WTC11 (cell line): ENCODE measurements around the gene B3GNT7. TPM values are rescaled to one million over a fixed set of nuclear protein-coding genes. Genes with fewer than 3 reads are reported as not detected.

Source experiments
- ATAC-seq: fragments of 200-7000 bp; cut with Tn5 transposase; 2 replicates; pipeline ENCODE4 v1.10.0; 2021; ENCODE audit warnings: mild to moderate bottlenecking, moderate library complexity
- CTCF ChIA-PET: fragments of 300-600 bp; sonication (Branson Sonifier 250); formaldehyde crosslinking; loops from one replicate; lab custom pipeline; 2021; ENCODE audit warnings: antibody characterized with exemption; lab: Charles Lee
- POLR2A ChIA-PET: fragments of 350-600 bp; sonication (Branson Sonifier 250); formaldehyde crosslinking; loops from one replicate; lab custom pipeline; 2021; ENCODE audit warnings: antibody characterized with exemption; lab: Charles Lee
- DNase-seq: peaks from one replicate; pipeline ENCODE4 v3.0.0; 2021; ENCODE audit warnings: low spot score
- H3K27ac Mint-ChIP-seq: 2 replicates; pipeline ENCODE4 v1.8.0; 2021; ENCODE audit warnings: mixed read lengths
- H3K27me3 Mint-ChIP-seq: 2 replicates; pipeline ENCODE4 v1.8.0; 2021; ENCODE audit warnings: low read depth, mild to moderate bottlenecking, moderate library complexity, mixed read lengths
- H3K36me3 Mint-ChIP-seq: 2 replicates; pipeline ENCODE4 v1.8.0; 2021; ENCODE audit warnings: mixed read lengths
- H3K4me1 Mint-ChIP-seq: 2 replicates; pipeline ENCODE4 v1.8.0; 2022; ENCODE audit warnings: mixed read lengths
- H3K4me3 Mint-ChIP-seq: 2 replicates; pipeline ENCODE4 v1.8.0; 2021; ENCODE audit warnings: mild to moderate bottlenecking, moderate library complexity, mixed read lengths
- H3K9me3 Mint-ChIP-seq: 2 replicates; pipeline ENCODE4 v1.8.0; 2021; ENCODE audit warnings: mixed read lengths
- AFF4 ChIP-seq: sonication (generic); formaldehyde crosslinking; IDR thresholded peaks from 2 replicates; pipeline ENCODE4 v1.8.1; 2023; ENCODE audit warnings: mild to moderate bottlenecking, missing genetic modification reagents, borderline replicate concordance
- CBFB ChIP-seq: sonication (generic); formaldehyde crosslinking; IDR thresholded peaks from 2 replicates; pipeline ENCODE4 v1.8.1; 2022; ENCODE audit warnings: mild to moderate bottlenecking, low read depth, missing genetic modification reagents
- CTCF ChIP-seq: fragments of 200-600 bp; IDR thresholded peaks from 2 replicates; pipeline ENCODE4 v1.8.0; 2022; ENCODE audit warnings: antibody characterized with exemption
- ETV6 ChIP-seq: sonication (generic); formaldehyde crosslinking; IDR thresholded peaks from 2 replicates; pipeline ENCODE4 v1.8.1; 2022; ENCODE audit warnings: mild to moderate bottlenecking, missing genetic modification reagents
- FOXP1 ChIP-seq: sonication (generic); formaldehyde crosslinking; IDR thresholded peaks from 2 replicates; pipeline ENCODE4 v1.8.0; 2022; ENCODE audit warnings: missing genetic modification reagents, mild to moderate bottlenecking, moderate library complexity, borderline replicate concordance
- FOXP4 ChIP-seq: sonication (generic); formaldehyde crosslinking; IDR thresholded peaks from 2 replicates; pipeline ENCODE4 v1.8.0; 2022; ENCODE audit warnings: mild to moderate bottlenecking, missing genetic modification reagents
- GRHL2 ChIP-seq: fragments of 250-450 bp; sonication (Bioruptor Pico); IDR thresholded peaks from 2 replicates; pipeline ENCODE4 v1.8.0; 2022; ENCODE audit warnings: mild to moderate bottlenecking, moderate library complexity; ENCODE audit not compliant: insufficient replicate concordance, severe bottlenecking
- IRF2 ChIP-seq: sonication (generic); formaldehyde crosslinking; IDR thresholded peaks from 2 replicates; pipeline ENCODE4 v1.8.0; 2022; ENCODE audit warnings: low read depth, missing genetic modification reagents, borderline replicate concordance
- JAZF1 ChIP-seq: fragments of 250-450 bp; sonication (Bioruptor Pico); IDR thresholded peaks from 2 replicates; pipeline ENCODE4 v1.9.0; 2021; ENCODE audit warnings: moderate library complexity, mild to moderate bottlenecking, inconsistent platforms
- SP1 ChIP-seq: sonication (generic); formaldehyde crosslinking; conservative IDR thresholded peaks from 2 replicates; pipeline ENCODE4 v1.8.1; 2022; ENCODE audit warnings: missing genetic modification reagents
- STAT6 ChIP-seq: sonication (generic); formaldehyde crosslinking; conservative IDR thresholded peaks from 2 replicates; pipeline ENCODE4 v1.8.1; 2023; ENCODE audit warnings: mild to moderate bottlenecking, low read depth, missing genetic modification reagents, moderate library complexity
- ZBTB43 ChIP-seq: sonication (generic); formaldehyde crosslinking; IDR thresholded peaks from 2 replicates; pipeline ENCODE4 v1.8.1; 2023; ENCODE audit warnings: mild to moderate bottlenecking, missing genetic modification reagents
- ZNF138 ChIP-seq: sonication (generic); formaldehyde crosslinking; conservative IDR thresholded peaks from 2 replicates; pipeline ENCODE4 v1.8.1; 2022; ENCODE audit warnings: mild to moderate bottlenecking, moderate library complexity, missing genetic modification reagents
- ZNF281 ChIP-seq: sonication (generic); formaldehyde crosslinking; IDR thresholded peaks from 2 replicates; pipeline ENCODE4 v1.8.0; 2023; ENCODE audit warnings: mild to moderate bottlenecking, missing genetic modification reagents
- ZNF423 ChIP-seq: fragments of 250-450 bp; sonication (Bioruptor Pico); IDR thresholded peaks from 2 replicates; pipeline ENCODE4 v2.1.2; 2022; ENCODE audit warnings: mild to moderate bottlenecking, moderate library complexity
- ZNF512 ChIP-seq: sonication (generic); formaldehyde crosslinking; IDR thresholded peaks from 2 replicates; pipeline ENCODE4 v1.8.1; 2022; ENCODE audit warnings: missing genetic modification reagents, borderline replicate concordance
- total RNA-seq: library from RNA; stranded (reverse); gene quantifications from 3 replicates; pipeline ENCODE4 v1.2.3, GENCODE V29; 2021
- TF ChIP-seq, protein P1 (sequence below): sonication (generic); formaldehyde crosslinking; conservative IDR thresholded peaks from 2 replicates; pipeline ENCODE4 v1.8.1; 2022; ENCODE audit warnings: mild to moderate bottlenecking, missing genetic modification reagents

Gene B3GNT7
- total RNA-seq, 1 experiment from 2014 or later, result 151 TPM

- peak overlapping the region; percentile 99 for H3K27ac Mint-ChIP-seq
- CTCF ChIA-PET, result interaction anchor here (0.5 to 5.8 kb wide), 36 partner anchors 8 to 308 kb away, joined by 3 to 58 read pairs (median 4); no protein-coding TSS in a partner anchor
- TF ChIP-seq, protein P1, sequence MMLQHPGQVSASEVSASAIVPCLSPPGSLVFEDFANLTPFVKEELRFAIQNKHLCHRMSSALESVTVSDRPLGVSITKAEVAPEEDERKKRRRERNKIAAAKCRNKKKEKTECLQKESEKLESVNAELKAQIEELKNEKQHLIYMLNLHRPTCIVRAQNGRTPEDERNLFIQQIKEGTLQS (CRISPR knock-in tag), result 0 out of 2 replicates have a peak, but pooled peaks have one; percentile 27
- TF ChIP-seq CBFB (CRISPR knock-in tag) (peak; percentile 84; the same call in 1 of the 2 replicates), FOXP1 (CRISPR knock-in tag) (peak; percentile 95), ZNF281 (CRISPR knock-in tag) (peak; percentile 66; the same call in 1 of the 2 replicates), ETV6 (peak; percentile 84; the same call in 1 of the 2 replicates), ZNF512 (CRISPR knock-in tag) (0 out of 2 replicates have a peak, but pooled peaks have one; percentile 34), IRF2 (CRISPR knock-in tag) (0 out of 2 replicates have a peak, but pooled peaks have one; percentile 38), SP1 (peak; percentile 74), ZBTB43 (CRISPR knock-in tag) (peak; percentile 91), CTCF (peak; percentile 76), ZNF423 (peak; percentile 75; the same call in 1 of the 2 replicates), ZNF138 (CRISPR knock-in tag) (0 out of 2 replicates have a peak, but pooled peaks have one; percentile 50), JAZF1 (CRISPR knock-in tag) (no peak), AFF4 (peak; percentile 76; the same call in 1 of the 2 replicates), STAT6 (peak; percentile 77; the same call in 1 of the 2 replicates), GRHL2 (no peak), FOXP4 (CRISPR knock-in tag) (peak; percentile 49; the same call in 1 of the 2 replicates)
Measured at GRCh38 chr2:231411831-231412617, 16.5 kb downstream of the B3GNT7 start.

More at GRCh38 chr2:231411831-231412617, 16.5 kb downstream of the B3GNT7 start:
- H3K4me3 Mint-ChIP-seq, result peak overlapping the region; percentile 69
- POLR2A ChIA-PET, result interaction anchor here (0.6 to 3.4 kb wide), 5 partner anchors 12 to 53 kb away, joined by 3 to 15 read pairs (median 5); partner anchors contain the start of gene NCL
- no peaks in the 10 kb centered on the region for H3K27me3 Mint-ChIP-seq
- H3K36me3 Mint-ChIP-seq, result peaks cover 24% of the 10 kb centered on the region
- H3K9me3 Mint-ChIP-seq, result peaks cover 17% of the 10 kb centered on the region
- peak; percentile 85 for ATAC-seq
- H3K4me1 Mint-ChIP-seq, result peaks cover 60% of the 10 kb centered on the region
- peak; percentile 95 for DNase-seq
